ENCODE data around the gene KCNJ6.

DNA sequence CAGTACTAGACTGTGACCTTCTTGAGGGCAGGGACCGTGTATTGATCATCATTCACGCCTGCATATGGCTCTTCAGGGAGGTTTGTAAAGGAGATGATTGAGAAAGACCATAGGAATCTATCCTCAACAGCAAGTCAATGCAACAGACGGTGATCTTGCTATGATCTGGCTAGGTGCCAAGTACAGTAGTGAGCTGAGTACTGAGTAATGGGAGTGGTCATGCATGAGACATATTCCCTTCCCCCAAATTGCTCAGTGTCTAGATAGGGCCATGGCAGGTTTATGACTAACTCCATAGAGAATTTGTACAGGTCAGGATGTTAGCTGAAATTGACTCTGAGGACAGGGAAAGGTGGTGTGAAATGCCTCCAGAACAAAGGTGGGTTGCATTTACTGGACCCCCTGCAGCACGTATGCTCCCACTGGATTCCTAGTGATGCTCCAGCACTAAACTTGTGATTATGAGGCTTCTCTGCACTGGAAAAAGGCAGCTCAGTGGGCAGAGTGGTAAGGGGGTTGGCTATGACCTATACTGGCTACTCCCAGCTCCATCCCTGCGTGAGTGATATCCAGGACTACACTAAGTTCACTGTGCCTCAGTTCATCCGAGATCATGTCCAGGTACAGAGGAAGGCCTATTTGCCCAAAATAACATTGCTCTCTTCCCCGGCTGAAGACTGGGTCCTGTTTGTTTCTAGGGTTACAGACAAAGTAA is 37.2 kb downstream of the KCNJ6 start:
- TF ChIP-seq POLR2A (IDR thresholded peaks at IDR 0.05; ENCODE audit: low read depth, low read length) = no peak
- no peak for TF ChIP-seq SPI1 (IDR thresholded peaks at IDR 0.05; ENCODE audit: low read depth, low read length)
- TF ChIP-seq POLR2AphosphoS5 (IDR thresholded peaks at IDR 0.05; ENCODE audit: low read depth, low read length) = no peak
- no peak for TF ChIP-seq POU2F2 (IDR thresholded peaks at IDR 0.05; ENCODE audit: low read depth, low read length)
- TF ChIP-seq PAX5 (IDR thresholded peaks at IDR 0.05; ENCODE audit: insufficient read depth, low read length, severe bottlenecking) = no peak
- no peak for TF ChIP-seq TAF1 (IDR thresholded peaks at IDR 0.05; ENCODE audit: low read depth, low read length)

All from GM12891 (cell line).